Measurements from ENCODE around the gene LRCH4.

DNA sequence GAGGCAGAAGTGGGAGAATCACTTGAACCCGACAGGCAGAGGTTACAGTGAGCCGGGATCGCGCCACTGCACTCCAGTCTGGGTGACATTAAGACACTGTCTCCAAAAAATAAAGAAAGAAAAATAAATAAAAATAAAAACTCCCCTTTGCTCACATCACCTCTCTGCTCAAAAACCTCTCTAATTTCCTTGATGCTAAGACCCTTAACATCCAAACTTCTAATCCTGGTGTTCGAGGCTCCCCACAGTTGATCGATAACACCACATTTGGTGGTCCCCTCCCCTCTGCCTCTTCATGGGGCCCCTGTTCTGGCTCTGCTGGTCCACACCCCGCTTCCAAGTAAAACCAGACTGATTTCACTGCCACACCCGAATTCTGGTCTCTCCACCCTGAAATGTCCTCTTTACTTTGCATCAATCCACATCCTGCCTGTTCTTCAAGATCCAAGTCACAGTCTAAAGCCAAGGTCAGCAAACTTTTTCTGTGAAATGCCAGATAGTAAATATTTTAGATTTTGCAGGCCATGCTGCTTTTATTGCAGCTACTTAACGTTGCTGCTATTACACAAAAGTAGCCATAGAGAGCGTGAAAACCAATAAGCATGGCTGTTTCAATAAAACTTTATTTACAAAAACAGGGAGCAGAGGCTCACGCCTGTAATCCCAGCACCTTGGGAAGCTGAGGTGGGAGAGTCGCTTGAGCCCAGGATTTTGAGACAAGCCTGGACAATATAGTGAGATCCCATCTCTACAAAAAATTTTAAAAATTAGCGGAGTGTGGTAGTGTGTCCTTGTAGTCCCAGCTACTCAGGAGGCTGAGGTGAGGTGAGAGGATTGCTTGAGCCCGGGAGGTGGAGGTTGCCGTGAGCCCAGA is 38.3 kb upstream of the LRCH4 start:
- TF ChIP-seq, protein P1, sequence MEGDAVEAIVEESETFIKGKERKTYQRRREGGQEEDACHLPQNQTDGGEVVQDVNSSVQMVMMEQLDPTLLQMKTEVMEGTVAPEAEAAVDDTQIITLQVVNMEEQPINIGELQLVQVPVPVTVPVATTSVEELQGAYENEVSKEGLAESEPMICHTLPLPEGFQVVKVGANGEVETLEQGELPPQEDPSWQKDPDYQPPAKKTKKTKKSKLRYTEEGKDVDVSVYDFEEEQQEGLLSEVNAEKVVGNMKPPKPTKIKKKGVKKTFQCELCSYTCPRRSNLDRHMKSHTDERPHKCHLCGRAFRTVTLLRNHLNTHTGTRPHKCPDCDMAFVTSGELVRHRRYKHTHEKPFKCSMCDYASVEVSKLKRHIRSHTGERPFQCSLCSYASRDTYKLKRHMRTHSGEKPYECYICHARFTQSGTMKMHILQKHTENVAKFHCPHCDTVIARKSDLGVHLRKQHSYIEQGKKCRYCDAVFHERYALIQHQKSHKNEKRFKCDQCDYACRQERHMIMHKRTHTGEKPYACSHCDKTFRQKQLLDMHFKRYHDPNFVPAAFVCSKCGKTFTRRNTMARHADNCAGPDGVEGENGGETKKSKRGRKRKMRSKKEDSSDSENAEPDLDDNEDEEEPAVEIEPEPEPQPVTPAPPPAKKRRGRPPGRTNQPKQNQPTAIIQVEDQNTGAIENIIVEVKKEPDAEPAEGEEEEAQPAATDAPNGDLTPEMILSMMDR (conservative IDR thresholded peaks at IDR 0.05; ENCODE audit: low read depth, low read length): no peak
- TF ChIP-seq EZH2 (IDR thresholded peaks at IDR 0.05; ENCODE audit: borderline replicate concordance, low read depth, low read length, poor library complexity, severe bottlenecking): no peak

Data from A673 (cell line).